Stimulated activated naive B cell treated with anti-CD40 and anti-IgM and Interleukin-4, amounts not matched to agents 10 μg/mL and 1 μg/mL and 100 μg/mL, for 72 hours (primary cell): ENCODE data around the gene DHRS9.

Experiments
- ATAC-seq, 2 donors: fragments of 150-1000 bp; cut with Tn5 transposase; replicated peaks; 2 replicates each; pipeline ENCODE4 v1.10.0; 2021; ENCODE audit warnings: moderate library complexity in 1 of 2
- DNase-seq: peaks from one replicate; pipeline ENCODE4 v3.0.0; 2021
- H3K27ac Mint-ChIP-seq: one replicate; pipeline ENCODE4 v1.8.0; 2022; ENCODE audit warnings: mild to moderate bottlenecking, mixed read lengths
- H3K27me3 Mint-ChIP-seq, 2 donors: one replicate each; pipeline ENCODE4 v1.8.0; 2022; ENCODE audit warnings: mixed read lengths in 2 of 2
- H3K36me3 Mint-ChIP-seq, 2 donors: one replicate each; pipeline ENCODE4 v1.8.0; 2022; ENCODE audit warnings: mixed read lengths in 2 of 2, mild to moderate bottlenecking in 1 of 2
- H3K4me1 Mint-ChIP-seq, 2 donors: one replicate each; pipeline ENCODE4 v1.8.0; 2022; ENCODE audit warnings: mixed read lengths in 2 of 2, mild to moderate bottlenecking in 1 of 2
- H3K4me3 Mint-ChIP-seq, 2 donors: one replicate each; pipeline ENCODE4 v1.8.0; 2022; ENCODE audit warnings: mild to moderate bottlenecking in 2 of 2, mixed read lengths in 2 of 2, moderate library complexity in 1 of 2
- H3K9me3 Mint-ChIP-seq, 2 donors: one replicate each; pipeline ENCODE4 v1.8.0; 2022; ENCODE audit warnings: mixed read lengths in 2 of 2, mild to moderate bottlenecking in 1 of 2

The DHRS9 gene

DNA sequence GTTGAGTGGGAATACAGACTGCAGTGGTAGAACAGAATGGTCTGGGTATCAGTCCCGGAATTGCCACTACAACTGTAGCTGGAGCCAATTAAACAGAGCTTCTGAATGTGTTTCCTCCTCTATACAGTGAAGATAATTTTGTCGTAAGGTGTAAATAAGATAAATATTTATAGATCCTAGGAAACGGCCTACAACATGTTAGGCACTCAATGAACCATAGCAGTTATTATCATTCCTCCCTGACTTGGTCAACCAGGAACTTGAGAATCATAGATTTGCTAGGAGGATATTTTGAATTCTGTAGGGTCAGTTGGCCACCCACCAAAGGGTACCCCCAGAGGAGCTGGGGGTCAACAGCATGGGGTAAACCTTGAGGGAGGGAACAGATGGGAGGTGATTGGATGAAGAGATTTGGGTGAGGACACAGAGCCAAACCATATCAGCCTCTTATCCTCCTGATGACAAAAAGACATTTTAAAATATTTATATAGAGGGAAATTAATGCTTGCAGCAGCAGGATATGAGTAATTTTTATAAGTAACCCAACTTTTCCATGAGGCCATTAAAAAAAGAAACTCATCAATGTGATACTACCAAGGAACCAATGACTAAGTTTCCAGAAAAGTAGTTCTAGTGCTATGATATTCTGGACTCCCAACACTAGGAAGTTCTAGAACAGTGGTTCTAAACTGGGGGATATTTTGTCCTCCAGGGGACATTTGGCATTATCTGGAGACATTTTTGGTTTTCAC, 4.0 kb downstream of the DHRS9 start:
- Mint-ChIP-seq H3K4me3 (no peak overlapping the region), H3K4me1 (peaks cover 21 to 30% of the 10 kb centered on the region in 2 donors), H3K27ac (no peak overlapping the region), H3K27me3 (no peaks in the 10 kb centered on the region), H3K36me3 (peaks cover 0 to 3% of the 10 kb centered on the region in 2 donors), H3K9me3 (no peaks in the 10 kb centered on the region)
- ATAC-seq (peak in 1 of 2 donors; percentile 10), DNase-seq (no peak)

DNA sequence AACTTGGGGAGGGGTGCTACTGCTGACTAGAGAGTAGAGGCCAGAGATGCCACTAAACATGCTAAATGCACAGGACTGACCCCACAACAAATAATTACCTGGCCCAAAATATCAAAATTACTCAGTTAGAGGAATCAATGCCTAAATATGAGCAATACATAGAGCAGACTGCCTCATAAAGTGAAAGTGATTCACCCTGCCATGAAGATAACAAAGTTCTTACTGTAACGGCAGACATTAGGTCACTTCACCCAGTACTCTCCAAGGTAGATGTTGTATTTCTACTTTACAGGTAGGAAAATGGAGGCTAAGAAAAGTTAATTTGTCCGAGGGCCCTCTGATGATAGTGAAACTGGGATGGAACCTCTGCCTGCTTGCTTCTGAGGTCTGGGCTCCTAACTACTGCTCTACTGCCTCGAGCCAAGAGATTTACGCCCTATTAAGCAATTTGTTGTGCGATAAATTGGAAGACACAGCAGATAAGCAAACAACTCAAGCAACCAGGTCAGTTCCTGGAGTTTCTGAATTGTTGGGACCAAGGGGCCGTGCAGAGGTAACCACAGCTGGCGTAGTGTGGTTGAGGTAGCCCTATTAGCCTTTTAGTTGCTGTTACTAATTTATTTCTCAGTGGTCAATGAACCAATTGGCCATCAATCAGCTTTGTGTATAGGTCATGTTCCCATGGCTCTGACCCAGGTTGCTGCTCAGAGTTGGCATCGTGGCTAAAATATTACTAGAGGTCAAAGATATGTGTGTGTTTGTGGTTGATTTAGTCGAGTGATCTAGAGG, 4.8 kb downstream of the DHRS9 start:
- no peak overlapping the region for H3K4me3 Mint-ChIP-seq
- no peak overlapping the region for H3K27ac Mint-ChIP-seq
- no peaks in the 10 kb centered on the region for H3K27me3 Mint-ChIP-seq
- DNase-seq: no peak
- ATAC-seq: peak; percentile 70 to 81
- H3K36me3 Mint-ChIP-seq: peaks cover 0 to 3% of the 10 kb centered on the region in 2 donors
- peaks cover 21 to 30% of the 10 kb centered on the region in 2 donors for H3K4me1 Mint-ChIP-seq
- H3K9me3 Mint-ChIP-seq: no peaks in the 10 kb centered on the region

DNA sequence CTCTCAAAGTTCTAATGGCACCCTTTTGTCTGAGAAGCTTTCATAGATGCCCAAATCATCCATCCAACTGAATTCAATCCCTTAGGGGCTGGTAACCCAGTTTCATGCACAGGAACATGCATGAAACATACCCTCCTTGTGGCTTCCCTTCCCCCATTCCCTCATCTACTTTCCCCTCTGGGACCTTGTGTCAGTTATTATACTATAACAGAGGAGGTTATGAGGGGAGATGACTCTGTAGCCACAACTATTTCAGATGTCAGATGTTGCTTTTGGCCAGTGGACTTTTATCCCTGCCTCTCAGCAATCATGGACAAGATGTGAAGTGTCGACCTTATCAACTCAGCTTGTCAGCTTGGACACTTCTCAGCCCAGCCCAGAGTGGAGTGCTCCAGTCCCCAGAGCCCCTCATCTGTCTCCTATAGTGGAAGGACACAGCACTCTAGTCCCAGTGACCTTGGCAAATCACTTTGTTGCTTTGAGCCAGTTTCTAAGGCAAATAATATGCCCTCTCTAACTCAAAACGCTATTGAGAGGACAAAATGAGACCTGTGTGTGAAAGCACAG, 8.4 kb downstream of the DHRS9 start:
- DNase-seq: no peak
- no peak overlapping the region for H3K27ac Mint-ChIP-seq
- H3K9me3 Mint-ChIP-seq: no peaks in the 10 kb centered on the region
- peaks cover 28 to 53% of the 10 kb centered on the region in 2 donors for H3K4me1 Mint-ChIP-seq
- H3K36me3 Mint-ChIP-seq: peaks cover 0 to 3% of the 10 kb centered on the region in 2 donors
- no peaks in the 10 kb centered on the region for H3K27me3 Mint-ChIP-seq
- H3K4me3 Mint-ChIP-seq: no peak overlapping the region
- no peak for ATAC-seq

DNA sequence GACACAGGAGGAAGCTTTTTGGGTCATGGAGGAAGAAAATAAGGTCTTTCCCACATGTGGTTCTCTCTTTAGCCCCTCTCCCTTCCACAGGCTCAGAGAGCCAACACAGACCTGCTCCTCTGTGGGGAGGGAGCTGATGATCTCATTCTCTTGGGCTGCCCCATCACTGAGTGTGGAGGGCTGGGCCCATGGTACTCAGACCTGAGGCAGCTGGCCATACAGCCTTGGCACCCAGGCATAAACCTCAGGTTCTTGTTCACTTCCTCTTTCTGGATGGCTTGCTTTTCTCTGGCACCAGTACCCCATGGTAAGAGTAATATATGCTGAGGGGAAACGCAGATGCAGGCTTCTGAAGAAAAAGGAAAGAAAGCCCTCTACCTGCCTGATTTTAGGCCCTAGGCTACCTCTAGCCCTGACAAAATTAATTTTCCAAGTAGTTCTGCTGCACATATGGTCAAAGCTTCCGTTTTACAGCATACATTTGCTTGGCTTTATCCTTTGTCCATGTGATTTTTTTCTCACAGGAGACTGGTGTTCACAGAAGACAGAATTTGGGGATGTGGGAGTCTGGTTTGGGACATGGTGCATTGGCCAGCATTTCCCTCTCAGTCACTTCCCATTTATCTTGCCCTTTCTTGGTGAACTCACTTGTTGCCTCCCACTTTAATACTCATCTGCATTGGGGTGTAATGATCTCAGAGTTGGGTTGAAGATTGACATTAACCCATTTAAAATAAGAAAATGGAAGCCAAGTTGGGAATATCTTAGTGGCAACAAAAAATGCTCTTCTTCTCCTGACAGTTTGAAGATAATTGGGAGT, 11.1 kb downstream of the DHRS9 start:
- peaks cover 0 to 3% of the 10 kb centered on the region in 2 donors for H3K36me3 Mint-ChIP-seq
- peak; percentile 98 for ATAC-seq
- H3K27me3 Mint-ChIP-seq: no peaks in the 10 kb centered on the region
- H3K4me3 Mint-ChIP-seq: peak overlapping the region; percentile 10 to 22
- H3K27ac Mint-ChIP-seq: peak overlapping the region; percentile 89
- peaks cover 10 to 12% of the 10 kb centered on the region in 2 donors for H3K9me3 Mint-ChIP-seq
- peak; percentile 69 for DNase-seq
- peaks cover 23 to 50% of the 10 kb centered on the region in 2 donors for H3K4me1 Mint-ChIP-seq

DNA sequence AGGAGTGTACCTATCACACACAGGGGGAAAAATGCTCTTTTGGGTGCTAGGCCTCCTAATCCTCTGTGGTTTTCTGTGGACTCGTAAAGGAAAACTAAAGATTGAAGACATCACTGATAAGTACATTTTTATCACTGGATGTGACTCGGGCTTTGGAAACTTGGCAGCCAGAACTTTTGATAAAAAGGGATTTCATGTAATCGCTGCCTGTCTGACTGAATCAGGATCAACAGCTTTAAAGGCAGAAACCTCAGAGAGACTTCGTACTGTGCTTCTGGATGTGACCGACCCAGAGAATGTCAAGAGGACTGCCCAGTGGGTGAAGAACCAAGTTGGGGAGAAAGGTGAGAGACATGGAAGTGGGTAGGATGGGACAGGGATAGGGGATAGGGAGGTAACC, 12.2 kb downstream of the DHRS9 start:
- H3K27me3 Mint-ChIP-seq: no peaks in the 10 kb centered on the region
- H3K36me3 Mint-ChIP-seq: peaks cover 3 to 12% of the 10 kb centered on the region in 2 donors
- H3K27ac Mint-ChIP-seq: peak overlapping the region; percentile 79
- H3K4me3 Mint-ChIP-seq: no peak overlapping the region
- peaks cover 25 to 50% of the 10 kb centered on the region in 2 donors for H3K4me1 Mint-ChIP-seq
- ATAC-seq (no peak), DNase-seq (no peak)
- H3K9me3 Mint-ChIP-seq: peaks cover 11 to 18% of the 10 kb centered on the region in 2 donors

DNA sequence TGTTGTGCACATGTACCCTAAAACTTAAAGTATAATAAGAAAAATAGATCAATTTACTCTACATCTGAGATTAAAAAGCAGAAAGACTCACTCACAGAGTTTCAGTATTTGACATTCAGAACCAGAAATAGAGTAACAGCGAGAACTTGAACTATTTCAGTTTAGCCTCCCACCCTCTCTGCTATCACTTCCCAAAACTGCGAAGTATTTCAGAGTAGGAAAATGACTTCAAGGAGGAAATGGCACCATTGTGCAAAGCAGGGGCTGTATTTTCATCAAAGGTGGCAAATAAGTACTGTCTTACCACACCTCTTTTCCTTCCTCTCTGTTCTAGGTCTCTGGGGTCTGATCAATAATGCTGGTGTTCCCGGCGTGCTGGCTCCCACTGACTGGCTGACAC, 13.6 kb downstream of the DHRS9 start:
- no peaks in the 10 kb centered on the region for H3K27me3 Mint-ChIP-seq
- peak overlapping the region; percentile 31 for H3K27ac Mint-ChIP-seq
- ATAC-seq (peak; percentile 51 to 58), DNase-seq (peak; percentile 20)
- peaks cover 11 to 18% of the 10 kb centered on the region in 2 donors for H3K9me3 Mint-ChIP-seq
- peaks cover 22 to 44% of the 10 kb centered on the region in 2 donors for H3K4me1 Mint-ChIP-seq
- peaks cover 3 to 12% of the 10 kb centered on the region in 2 donors for H3K36me3 Mint-ChIP-seq
- H3K4me3 Mint-ChIP-seq: peak overlapping the region in 1 of 2 donors; percentile 7

DNA sequence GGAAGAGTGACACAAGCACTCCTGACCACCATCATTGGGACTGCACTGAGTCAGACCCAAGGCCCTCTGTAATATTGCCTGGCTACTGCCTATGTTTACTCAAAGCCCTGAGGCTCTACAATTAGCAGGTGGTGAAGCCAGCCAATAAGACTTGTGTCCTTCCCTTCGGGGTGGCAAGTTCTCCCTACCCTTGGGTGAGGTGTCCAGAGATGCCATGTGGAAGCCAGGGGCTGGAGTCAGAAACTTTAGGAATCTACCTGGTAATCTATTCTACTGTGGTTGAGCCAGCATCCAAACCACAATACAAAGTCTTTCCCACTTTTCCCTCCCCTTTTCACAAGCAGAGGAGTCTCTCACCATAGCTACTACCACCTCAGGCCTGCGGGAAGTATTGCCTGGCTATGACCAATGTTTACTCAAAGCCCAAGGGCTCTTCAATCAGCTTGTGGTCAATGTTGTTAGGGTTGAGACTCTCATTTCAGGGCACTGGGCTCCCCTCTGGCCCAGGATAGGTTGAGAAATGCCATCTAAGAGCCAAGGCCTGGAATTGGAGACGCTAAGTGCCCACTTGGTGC, 17.6 kb downstream of the DHRS9 start:
- H3K27ac Mint-ChIP-seq: no peak overlapping the region
- DNase-seq (no peak), ATAC-seq (no peak)
- no peak overlapping the region for H3K4me3 Mint-ChIP-seq
- peaks cover 11 to 18% of the 10 kb centered on the region in 2 donors for H3K9me3 Mint-ChIP-seq
- H3K36me3 Mint-ChIP-seq: peaks cover 3 to 12% of the 10 kb centered on the region in 2 donors
- no peaks in the 10 kb centered on the region for H3K27me3 Mint-ChIP-seq
- H3K4me1 Mint-ChIP-seq: peaks cover 5 to 17% of the 10 kb centered on the region in 2 donors

DNA sequence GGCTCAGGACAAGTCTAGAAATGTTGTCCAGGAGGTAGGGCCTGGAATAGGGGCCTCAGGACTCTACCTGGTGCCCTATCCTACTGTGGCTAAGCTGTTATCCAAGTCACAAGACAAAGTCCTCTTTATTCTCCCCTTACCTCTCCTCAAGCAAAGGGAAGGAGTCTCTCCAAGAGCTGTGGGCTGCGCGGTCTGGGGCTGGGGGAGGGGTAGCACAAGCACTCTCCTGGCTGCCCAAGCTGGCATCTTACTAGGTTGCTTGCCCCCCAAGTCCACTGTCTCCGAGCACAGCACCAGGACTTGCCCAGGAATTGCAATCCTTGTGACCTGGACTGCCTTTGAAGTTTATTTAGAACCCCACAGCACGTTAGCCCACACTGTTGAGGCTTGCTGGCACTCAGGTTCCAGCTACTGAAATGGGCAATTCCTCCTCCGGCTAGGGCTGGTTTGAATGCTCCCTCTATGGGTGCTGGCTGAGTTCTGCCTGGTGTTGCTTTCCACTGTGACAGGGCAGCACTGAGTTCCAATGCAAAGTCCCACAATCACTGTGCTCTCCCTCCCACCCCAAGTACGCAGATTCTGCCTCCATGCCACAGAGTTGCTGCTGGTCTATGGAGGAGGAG, 18.5 kb downstream of the DHRS9 start:
- H3K4me1 Mint-ChIP-seq: peaks cover 5 to 11% of the 10 kb centered on the region in 2 donors
- H3K4me3 Mint-ChIP-seq: no peak overlapping the region
- no peak overlapping the region for H3K27ac Mint-ChIP-seq
- peaks cover 0 to 5% of the 10 kb centered on the region in 2 donors for H3K27me3 Mint-ChIP-seq
- peaks cover 3 to 12% of the 10 kb centered on the region in 2 donors for H3K36me3 Mint-ChIP-seq
- ATAC-seq (no peak), DNase-seq (no peak)
- H3K9me3 Mint-ChIP-seq: peaks cover 13 to 18% of the 10 kb centered on the region in 2 donors

DNA sequence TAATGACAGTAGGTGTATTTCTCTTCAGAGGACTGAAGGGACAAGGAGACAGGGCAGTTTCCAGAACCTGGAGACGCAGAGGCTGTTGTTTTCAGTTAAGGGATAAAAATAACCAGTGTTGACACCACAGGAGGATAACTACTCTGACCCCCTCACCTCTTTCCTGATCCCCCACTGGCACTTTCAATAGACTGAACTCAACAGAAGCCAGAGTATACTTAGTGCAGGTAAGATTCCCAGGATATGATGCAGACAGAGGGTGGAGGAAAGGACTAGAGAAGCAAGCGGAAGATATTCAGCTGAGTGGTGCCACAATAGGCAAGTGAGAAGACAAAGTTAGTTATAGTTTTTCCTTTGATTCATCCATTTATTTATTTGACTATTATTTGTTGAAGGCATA, 19.8 kb downstream of the DHRS9 start:
- Mint-ChIP-seq H3K36me3 (peaks cover 3 to 12% of the 10 kb centered on the region in 2 donors), H3K9me3 (peaks cover 9 to 13% of the 10 kb centered on the region in 2 donors), H3K4me1 (peaks cover 4 to 11% of the 10 kb centered on the region in 2 donors), H3K27ac (no peak overlapping the region), H3K4me3 (no peak overlapping the region), H3K27me3 (peaks cover 0 to 5% of the 10 kb centered on the region in 2 donors)
- ATAC-seq (no peak), DNase-seq (no peak)

DNA sequence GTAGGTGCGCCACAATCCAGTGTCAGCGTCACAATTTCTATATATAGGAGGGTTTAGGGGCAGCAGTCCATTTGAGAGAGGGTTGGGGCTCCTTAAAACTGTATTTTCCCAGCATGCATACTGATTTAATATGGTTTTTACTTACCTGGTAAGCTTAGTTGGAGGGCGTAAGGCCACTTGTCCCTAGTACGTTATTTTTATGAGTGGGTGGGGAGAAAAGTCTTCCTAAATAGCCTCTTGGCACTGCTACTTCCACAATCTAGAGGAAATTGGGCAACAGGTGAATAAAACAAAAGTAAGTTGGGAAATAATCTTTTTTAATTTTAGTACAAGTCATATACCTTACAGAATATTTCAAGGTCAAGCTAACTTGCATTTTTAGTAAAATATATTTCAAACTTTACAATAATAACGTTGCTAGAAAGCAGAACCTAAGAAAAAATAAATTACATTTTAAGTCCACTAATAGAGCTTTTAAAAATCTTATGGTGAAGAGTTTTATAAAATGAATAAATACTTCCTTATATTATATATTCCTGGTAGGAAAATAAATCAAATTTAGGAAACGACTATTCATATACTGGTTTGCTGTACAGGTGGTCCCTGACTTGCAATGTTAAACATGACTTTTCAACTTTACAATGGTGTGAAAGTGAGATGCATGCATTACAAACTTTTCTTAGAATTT, 20.9 kb downstream of the DHRS9 start:
- Mint-ChIP-seq H3K4me1 (peaks cover 4 to 14% of the 10 kb centered on the region in 2 donors), H3K36me3 (peaks cover 3 to 9% of the 10 kb centered on the region in 2 donors), H3K9me3 (peaks cover 3 to 7% of the 10 kb centered on the region in 2 donors), H3K27ac (no peak overlapping the region), H3K27me3 (peaks cover 0 to 5% of the 10 kb centered on the region in 2 donors), H3K4me3 (no peak overlapping the region)
- ATAC-seq (no peak), DNase-seq (no peak)

DNA sequence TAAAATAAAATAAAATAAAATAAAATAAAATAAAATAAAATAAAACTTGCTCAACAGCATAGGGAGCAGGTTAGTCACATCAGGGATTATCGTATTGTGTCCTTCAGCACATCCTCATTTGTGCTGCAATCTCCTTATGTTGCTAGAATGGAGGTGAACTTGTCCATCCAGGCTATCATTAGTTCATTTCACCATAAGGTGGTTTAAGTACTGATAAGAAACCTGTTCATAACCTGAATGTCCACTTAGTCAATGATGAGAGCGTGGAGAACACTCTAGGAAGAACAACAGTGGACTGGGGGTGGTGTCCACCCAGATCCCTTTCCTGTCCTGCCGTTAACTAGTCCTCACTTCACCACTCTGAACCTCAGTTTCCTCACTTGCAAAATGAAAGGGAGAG, 21.9 kb downstream of the DHRS9 start:
- no peak for ATAC-seq

DNA sequence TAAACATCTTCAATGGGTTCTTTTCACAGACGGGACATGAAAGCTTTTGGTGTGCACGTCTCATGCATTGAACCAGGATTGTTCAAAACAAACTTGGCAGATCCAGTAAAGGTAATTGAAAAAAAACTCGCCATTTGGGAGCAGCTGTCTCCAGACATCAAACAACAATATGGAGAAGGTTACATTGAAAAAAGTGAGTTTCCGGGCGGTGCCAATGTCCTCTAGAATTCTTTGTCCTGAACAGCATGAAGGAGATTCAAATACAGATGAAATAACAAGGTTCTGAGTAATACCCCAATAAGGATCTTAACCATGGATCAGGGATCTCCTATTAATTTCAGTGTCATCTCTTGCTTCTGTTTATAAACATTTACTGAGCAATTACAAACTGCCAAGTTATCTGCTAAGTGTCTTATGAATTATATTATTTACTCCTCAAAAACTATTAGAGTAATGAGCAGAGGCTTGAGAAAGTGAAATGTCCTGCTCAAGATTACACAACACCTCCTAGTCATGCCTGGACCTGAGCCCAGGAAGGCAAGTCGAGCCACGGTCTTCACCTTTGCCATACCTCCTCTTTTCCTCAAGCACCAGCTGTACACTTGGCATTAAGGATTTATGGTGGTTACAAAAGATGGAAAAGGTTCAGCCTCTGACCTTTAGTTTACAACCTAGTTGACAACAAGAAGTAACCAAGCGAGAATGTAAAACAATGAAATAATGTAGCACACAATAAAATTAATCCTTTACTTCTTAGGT, 22.6 kb downstream of the DHRS9 start:
- peak overlapping the region; percentile 4 for H3K27ac Mint-ChIP-seq
- no peak for DNase-seq

More for the DNA sequence above, 21.9 kb downstream of the DHRS9 start:
- peaks cover 0 to 3% of the 10 kb centered on the region in 2 donors for H3K36me3 Mint-ChIP-seq
- no peak for DNase-seq
- H3K27ac Mint-ChIP-seq: peak overlapping the region; percentile 31
- peaks cover 8 to 21% of the 10 kb centered on the region in 2 donors for H3K4me1 Mint-ChIP-seq
- H3K4me3 Mint-ChIP-seq: no peak overlapping the region
- H3K27me3 Mint-ChIP-seq: peaks cover 0 to 15% of the 10 kb centered on the region in 2 donors
- peaks cover 0 to 1% of the 10 kb centered on the region in 2 donors for H3K9me3 Mint-ChIP-seq

More for the DNA sequence above, 22.6 kb downstream of the DHRS9 start:
- Mint-ChIP-seq H3K9me3 (peaks cover 0 to 1% of the 10 kb centered on the region in 2 donors), H3K4me3 (no peak overlapping the region), H3K4me1 (peaks cover 6 to 21% of the 10 kb centered on the region in 2 donors), H3K27me3 (peaks cover 0 to 16% of the 10 kb centered on the region in 2 donors), H3K36me3 (no peaks in the 10 kb centered on the region)
- no peak for ATAC-seq
